HG03378 (cell line): Measurements from ENCODE around the gene IL18BP.

Experiments
- ATAC-seq: cut with Tn5 transposase; IDR thresholded peaks from one replicate; pipeline ENCODE4 v1.9.1; 2021; ENCODE audit warnings: mild to moderate bottlenecking, moderate library complexity; ENCODE audit not compliant: unreplicated experiment

Gene IL18BP

DNA sequence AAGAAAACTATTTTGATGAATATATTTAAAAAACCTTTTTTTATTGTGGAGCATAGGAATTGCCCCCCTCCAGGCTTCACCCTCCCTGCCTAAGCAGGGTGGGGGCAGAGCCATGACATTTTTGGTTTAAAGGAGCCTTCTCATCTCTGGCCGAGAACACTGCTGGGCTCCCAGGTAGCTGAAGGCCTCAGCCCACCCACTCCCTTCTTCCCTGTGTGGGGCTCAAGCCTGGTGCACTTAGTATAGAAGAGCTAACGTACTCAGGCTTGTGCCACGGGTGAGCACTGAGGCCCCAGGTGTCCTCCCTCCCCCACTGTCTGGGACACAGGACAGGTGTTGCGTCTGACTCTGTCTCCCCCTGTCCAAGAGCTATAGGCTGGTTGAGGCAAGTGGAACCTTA lies 2.2 kb upstream of the IL18BP start:
- no peak for ATAC-seq

GRCh38 chr11:71996946-71997345 lies 1.8 kb upstream of the IL18BP start:
- no peak for ATAC-seq

DNA sequence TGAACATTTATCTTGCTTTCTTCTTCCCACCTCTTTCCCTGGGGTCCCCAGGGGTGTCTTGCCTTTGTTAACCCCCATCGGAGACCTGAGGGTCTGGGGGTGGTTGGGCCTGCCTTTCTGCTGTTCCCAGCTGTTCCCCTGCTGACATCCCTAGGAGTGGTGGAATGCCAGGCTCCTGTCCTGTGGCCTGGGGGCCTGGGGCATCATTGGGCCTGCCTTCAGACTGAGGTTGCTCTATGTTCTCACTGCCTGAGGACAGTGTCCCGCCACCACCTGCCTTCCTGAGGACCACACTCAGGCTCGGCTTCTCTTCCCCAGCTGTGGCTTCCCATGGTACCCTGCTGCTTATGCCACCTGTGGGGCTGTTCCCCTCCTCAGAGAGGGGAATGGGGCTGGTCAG lies 1.1 kb upstream of the IL18BP start:
- ATAC-seq: no peak

DNA sequence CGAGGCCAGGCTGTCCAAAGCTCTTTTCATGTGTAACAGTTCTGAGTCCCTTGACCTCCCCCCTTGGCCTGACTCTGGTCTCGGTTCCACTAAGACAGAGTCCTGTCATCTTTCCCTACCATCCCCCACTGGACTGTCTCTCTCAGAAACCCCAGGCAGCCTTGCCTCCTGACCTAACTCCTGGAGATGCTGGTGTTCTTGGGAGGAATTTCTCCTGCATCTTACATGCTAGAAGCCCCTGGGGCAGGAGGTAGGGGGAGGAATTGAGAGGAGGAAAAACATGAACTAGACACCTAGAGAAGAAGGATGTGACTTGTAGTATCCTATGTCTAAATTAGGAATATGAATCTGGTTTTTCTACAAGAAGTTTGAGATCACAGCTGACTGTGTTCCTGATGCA lies 648 bp upstream of the IL18BP start:
- ATAC-seq: no peak

GRCh38 chr11:71999362-71999761 lies 653 bp downstream of the IL18BP start:
- no peak for ATAC-seq

DNA sequence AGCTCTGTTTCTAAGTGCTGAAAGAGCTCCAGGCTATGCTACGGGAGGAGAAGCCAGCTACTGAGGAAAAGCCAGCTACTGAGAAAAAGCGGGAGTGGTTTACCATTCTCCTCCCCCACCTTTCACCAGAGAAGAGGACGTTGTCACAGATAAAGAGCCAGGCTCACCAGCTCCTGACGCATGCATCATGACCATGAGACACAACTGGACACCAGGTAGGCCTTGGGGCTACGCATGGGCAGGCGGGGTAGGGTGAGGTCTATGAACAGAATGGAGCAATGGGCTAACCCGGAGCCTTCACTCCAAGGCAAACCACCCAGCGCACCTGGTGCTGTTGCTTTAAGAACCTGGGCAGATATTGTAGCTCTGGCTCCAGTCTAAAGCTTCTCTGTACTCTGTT lies 1.1 kb downstream of the IL18BP start:
- ATAC-seq: no peak

GRCh38 chr11:72000202-72000867 lies 1.6 kb downstream of the IL18BP start:
- no peak for ATAC-seq

DNA sequence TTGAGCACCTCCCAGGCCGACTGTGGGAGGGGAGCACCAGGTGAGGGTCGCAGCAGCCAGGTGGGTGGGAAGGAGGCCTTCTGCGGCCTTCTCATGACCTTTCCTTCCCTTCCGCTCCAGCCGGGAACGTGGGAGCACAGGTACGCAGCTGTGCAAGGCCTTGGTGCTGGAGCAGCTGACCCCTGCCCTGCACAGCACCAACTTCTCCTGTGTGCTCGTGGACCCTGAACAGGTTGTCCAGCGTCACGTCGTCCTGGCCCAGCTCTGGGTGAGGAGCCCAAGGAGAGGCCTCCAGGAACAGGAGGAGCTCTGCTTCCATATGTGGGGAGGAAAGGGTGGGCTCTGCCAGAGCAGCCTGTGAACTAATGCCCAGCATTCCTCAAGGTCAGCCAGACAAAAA lies 2.6 kb downstream of the IL18BP start:
- no peak for ATAC-seq

GRCh38 chr11:72001834-72002591 lies 3.3 kb downstream of the IL18BP start:
- ATAC-seq: no peak

DNA sequence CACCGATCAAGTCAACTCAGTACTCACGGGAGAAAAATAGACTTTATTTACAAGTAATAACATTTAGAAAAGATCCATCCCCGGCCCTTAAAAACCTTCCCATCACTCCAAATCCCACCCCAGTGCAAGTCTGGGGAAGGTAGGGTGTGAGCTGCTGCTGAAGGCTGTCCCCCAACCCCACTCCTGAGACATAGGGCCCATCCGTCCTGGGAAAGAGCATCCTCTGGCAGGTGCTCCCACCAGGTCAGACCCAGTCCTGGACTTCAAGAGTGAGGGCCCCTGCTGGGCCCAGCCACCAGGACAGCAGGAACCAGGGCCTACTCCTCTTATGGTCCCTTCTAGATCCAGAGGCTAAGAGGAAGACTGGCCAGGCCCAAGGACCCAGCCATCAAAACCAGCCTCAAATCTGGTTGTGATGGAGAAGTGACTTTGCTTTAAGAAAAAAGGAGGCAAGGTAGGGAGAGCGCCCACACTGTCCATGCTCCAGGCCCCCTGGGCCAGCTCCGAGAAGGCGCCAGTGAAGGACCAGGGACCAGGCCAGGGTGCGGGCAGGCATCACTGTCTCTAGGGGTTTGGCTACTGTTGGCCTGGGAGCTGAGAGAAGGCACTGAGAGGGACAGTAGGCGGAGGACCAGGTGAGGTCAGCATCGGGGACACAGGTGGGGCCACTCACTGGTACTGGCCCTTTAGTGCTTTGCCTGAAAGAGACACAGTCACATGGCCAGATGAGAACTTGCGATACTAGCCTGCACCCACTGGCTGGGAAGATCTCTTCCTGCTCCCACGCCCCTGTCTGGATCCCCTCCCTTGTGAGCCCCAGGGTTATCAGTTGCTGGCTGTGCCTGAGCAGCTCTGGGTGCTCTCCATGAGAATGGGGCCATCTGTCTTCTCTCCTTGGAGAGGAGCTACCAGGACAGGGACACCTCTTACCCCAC lies 4.4 kb downstream of the IL18BP start:
- no peak for ATAC-seq

GRCh38 chr11:72003776-72004171 lies 5.1 kb downstream of the IL18BP start:
- ATAC-seq: no peak

- ATAC-seq: no peak
Measured at GRCh38 chr11:72004515-72005346, 6.0 kb downstream of the IL18BP start.

GRCh38 chr11:72005347-72006260 lies 6.9 kb downstream of the IL18BP start:
- ATAC-seq: no peak

GRCh38 chr11:72006309-72007088 lies 7.8 kb downstream of the IL18BP start:
- ATAC-seq: no peak

- no peak for ATAC-seq
Measured at GRCh38 chr11:72007089-72007476, 8.4 kb downstream of the IL18BP start.

DNA sequence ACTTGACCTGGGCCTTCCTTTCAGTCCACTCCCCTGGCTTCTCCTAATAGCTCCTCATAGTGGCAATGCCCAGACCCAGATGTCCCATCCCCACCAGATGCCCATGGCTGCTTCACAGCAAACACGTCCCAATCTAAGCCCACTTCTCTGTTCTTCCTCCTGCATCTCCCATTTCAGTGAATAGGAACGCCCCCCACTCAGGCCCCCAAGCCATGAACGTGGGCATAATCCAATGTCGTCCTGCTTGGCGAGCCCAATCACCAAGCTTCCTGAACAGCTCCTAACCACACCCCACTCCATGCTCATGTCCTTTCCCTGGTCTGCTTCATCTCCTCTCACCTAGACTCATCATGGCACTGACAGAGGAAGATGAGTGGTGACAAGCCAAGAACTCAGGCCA lies 8.9 kb downstream of the IL18BP start:
- no peak for ATAC-seq

GRCh38 chr11:72008728-72009127 lies 10.0 kb downstream of the IL18BP start:
- ATAC-seq: no peak

DNA sequence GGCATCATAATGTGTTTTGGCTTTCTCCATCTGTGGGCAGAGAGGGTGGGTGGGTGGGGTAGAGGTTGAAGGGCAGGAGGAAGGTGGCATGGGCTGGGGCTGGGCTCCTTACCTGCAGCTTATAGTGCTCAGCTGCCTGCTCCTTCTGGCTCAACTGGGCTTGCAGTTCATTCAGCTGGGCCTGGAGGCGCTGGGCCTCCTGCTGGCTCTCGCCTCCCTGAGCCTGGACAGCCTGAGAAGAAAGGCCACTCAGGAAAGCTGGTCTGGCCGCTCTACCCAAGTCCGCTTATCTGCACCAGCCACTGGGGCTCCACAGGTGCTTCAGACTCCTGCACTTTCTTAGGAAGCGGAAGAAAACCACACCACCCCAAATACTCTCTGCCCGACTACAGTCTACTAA lies 10.4 kb downstream of the IL18BP start:
- ATAC-seq: no peak
